Thyroid gland (tissue), 4 donors: ENCODE results near the gene NDUFAF4.

Experiments
- CTCF ChIP-seq, 6 experiments: fragments of 200-600 bp in 3 of 6; fragments of 450-650 bp in 3 of 6; sonication (generic) in 3 of 6; IDR thresholded peaks; one replicate each; pipeline ENCODE4 v1.5.1; 2016 to 2019; ENCODE audit warnings: antibody characterized with exemption in 6 of 6, mild to moderate bottlenecking in 2 of 6, inconsistent platforms in 1 of 6, moderate library complexity in 1 of 6
- POLR2A ChIP-seq, 2 donors: fragments of 450-650 bp; IDR thresholded peaks; one replicate each; pipeline ENCODE4 v1.6.1; 2017; ENCODE audit warnings: antibody characterized with exemption in 2 of 2, mild to moderate bottlenecking in 2 of 2, moderate library complexity in 1 of 2

GRCh38 chr6:96864216-96865054, 33.3 kb downstream of the NDUFAF4 start:
- TF ChIP-seq CTCF (IDR thresholded peaks at IDR 0.05) = no peak
- no peak for TF ChIP-seq POLR2A (IDR thresholded peaks at IDR 0.05)
